ENCODE data around the gene POP4. TPM values are rescaled to one million over a fixed set of nuclear protein-coding genes. Genes with fewer than 3 reads are reported as not detected.
"Not testable (repeated sequence)": the region's sequence is repeated elsewhere in the genome, so short reads cannot be mapped to it uniquely, and the experiment has no call there.

POP4 gene
- total RNA-seq, 4 donors from 2014 or later, result 43.7 to 57.2 (median 51.2) TPM

DNA sequence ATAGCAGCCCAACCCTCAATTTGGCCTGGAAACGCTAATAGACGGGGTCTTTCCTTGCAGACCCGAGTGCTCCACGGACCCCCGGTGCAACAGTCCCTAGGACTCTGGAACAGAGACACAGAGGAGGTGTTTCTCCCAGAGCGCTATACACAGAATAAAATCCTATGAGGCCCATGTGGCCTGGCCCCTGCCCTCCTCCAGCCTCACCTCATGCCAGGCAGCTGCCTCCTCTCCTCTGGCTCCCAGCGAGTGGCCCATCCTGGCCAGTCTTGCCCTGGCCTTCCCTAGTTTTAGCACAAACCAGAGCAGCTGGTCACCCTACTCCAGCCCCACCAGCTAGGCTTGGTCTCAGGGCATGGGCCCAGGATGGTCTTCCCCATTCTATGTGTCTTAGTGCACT, 20.3 kb downstream of the POP4 start:
- Histone ChIP-seq H3K4me3 (no peak overlapping the region), H3K27me3 (no peaks in the 10 kb centered on the region), H3K27ac (no peak overlapping the region), H3K4me1 (no peaks in the 10 kb centered on the region), H3K36me3 (no peaks in the 10 kb centered on the region), H3K9me3 (no peaks in the 10 kb centered on the region)
- no peak for TF ChIP-seq EP300 (IDR thresholded peaks at IDR 0.05)
- TF ChIP-seq POLR2A (IDR thresholded peaks at IDR 0.05), result no peak
- TF ChIP-seq, protein P1, sequence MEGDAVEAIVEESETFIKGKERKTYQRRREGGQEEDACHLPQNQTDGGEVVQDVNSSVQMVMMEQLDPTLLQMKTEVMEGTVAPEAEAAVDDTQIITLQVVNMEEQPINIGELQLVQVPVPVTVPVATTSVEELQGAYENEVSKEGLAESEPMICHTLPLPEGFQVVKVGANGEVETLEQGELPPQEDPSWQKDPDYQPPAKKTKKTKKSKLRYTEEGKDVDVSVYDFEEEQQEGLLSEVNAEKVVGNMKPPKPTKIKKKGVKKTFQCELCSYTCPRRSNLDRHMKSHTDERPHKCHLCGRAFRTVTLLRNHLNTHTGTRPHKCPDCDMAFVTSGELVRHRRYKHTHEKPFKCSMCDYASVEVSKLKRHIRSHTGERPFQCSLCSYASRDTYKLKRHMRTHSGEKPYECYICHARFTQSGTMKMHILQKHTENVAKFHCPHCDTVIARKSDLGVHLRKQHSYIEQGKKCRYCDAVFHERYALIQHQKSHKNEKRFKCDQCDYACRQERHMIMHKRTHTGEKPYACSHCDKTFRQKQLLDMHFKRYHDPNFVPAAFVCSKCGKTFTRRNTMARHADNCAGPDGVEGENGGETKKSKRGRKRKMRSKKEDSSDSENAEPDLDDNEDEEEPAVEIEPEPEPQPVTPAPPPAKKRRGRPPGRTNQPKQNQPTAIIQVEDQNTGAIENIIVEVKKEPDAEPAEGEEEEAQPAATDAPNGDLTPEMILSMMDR (IDR thresholded peaks at IDR 0.05), result no peak
- no peak for DNase-seq (ENCODE audit: low spot score in 2 of 2)
- WGBS, 2 donors, result 81 to 89% methylated on average over 7 of the region's 7 CpGs

DNA sequence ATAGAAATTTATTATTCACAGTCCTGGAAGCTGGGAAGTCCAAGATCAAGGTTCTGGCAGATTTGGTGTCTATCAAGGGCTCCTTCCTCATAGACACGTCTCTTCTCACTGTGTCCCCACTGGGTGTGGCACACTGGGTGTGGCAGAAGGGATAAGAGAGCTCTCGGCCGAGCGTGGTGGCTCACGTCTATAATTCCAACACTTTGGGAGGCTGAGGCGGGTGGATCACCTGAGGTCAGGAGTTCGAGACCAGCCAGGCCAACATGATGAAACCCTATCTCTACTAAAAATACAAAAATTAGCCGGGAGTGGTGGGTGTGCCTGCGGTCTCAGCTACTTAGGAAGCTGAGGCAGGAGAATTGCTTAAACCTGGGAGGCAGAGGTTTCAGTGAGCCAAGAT, 20.7 kb downstream of the POP4 start:
- not testable (repeated sequence) for H3K36me3 ChIP-seq; H3K9me3 ChIP-seq; H3K27ac ChIP-seq; H3K27me3 ChIP-seq; H3K4me3 ChIP-seq; DNase-seq (ENCODE audit: low spot score in 2 of 2); H3K4me1 ChIP-seq
- 88 to 89% methylated on average over 9 of the region's 9 CpGs for WGBS, 2 donors

DNA sequence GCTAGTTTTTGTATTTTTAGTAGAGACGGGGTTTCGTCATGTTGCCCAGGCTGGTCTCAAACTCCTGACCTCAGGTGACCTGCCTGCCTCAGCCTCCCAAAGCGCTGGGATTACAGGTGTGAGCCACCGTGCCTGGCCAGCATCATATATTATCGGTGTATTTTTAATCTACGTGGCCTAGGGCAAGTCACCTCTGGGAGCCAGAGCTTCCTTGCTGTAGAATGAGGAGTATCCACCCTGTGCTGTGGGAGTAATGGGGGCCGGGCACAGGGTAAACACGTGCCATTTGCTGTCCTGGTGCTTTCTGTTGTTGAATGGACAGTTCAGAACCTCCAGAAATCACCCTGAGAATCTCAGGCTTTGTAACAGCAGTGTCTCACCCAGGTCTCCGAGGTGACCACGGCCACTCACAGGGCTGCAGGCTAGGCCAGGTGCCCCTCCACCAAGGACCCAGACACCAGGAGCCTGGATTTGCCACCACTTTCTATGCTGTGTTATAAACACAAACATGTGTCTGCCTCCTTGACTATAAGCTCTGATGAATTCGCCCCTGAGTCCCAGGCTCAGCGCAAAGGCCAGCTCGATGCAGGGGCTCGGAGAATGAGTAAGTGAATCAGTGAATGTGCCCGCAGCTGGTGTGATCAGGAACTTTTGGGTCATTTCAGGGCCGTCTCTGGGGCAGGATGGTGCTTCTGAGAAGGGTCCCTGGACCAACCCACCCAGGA, 22.7 kb downstream of the POP4 start:
- 87 to 91% methylated on average over 16 of the region's 16 CpGs for WGBS, 2 donors
- H3K27me3 ChIP-seq, result no peaks in the 10 kb centered on the region
- no peak overlapping the region for H3K27ac ChIP-seq
- no peaks in the 10 kb centered on the region for H3K4me1 ChIP-seq
- no peak for DNase-seq (ENCODE audit: low spot score in 2 of 2)
- no peak overlapping the region for H3K4me3 ChIP-seq
- peaks cover 0 to 2% (median 0%) of the 10 kb centered on the region in 4 donors for H3K9me3 ChIP-seq
- TF ChIP-seq, protein P1 (IDR thresholded peaks at IDR 0.05), result no peak
- no peak for TF ChIP-seq POLR2A (IDR thresholded peaks at IDR 0.05)
- TF ChIP-seq EP300 (IDR thresholded peaks at IDR 0.05), result no peak
- H3K36me3 ChIP-seq, result no peaks in the 10 kb centered on the region

DNA sequence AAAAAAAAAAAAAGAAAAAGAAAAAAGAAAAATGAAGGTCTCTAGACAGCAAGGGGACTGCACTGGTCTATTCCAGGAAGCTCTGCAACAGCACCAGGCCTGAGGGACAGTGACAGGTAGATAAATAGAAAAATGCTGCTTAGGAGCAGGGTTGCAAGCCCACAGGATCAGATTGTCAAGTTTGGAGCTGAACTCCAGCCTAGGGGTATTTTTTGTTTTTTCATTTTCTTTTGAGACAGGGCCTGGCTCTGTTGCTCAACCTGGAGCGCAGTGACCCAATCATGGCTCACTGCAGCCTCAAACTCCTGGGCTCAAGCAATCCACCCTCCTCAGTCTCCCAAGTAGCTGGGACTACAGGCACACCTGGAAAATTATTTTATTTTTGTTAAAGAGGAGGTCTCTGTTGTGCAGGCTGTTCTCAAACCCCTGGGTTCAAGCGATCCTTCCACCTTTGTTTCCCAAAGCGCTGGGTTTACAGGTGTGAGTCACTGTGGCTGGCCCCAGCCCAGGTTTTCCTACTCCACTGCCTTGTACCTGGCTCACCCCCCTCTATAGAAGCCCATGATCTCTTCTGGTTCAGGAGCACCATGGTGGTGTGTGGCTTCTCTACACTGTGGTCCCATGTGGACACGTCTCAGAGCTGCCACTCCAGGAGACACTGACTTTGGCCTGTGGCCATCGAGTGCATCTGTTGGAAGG, 23.9 kb downstream of the POP4 start:
- no peaks in the 10 kb centered on the region for H3K36me3 ChIP-seq
- no peak for DNase-seq (ENCODE audit: low spot score in 2 of 2)
- H3K4me3 ChIP-seq, result no peak overlapping the region
- TF ChIP-seq EP300 (IDR thresholded peaks at IDR 0.05) (no peak), POLR2A (IDR thresholded peaks at IDR 0.05) (no peak)
- TF ChIP-seq, protein P1 (IDR thresholded peaks at IDR 0.05), result no peak
- H3K27ac ChIP-seq, result no peak overlapping the region
- H3K9me3 ChIP-seq, result peaks cover 0 to 5% (median 0%) of the 10 kb centered on the region in 4 donors
- 88 to 93% methylated on average over 5 of the region's 5 CpGs for WGBS, 2 donors
- H3K4me1 ChIP-seq, result no peaks in the 10 kb centered on the region
- H3K27me3 ChIP-seq, result no peaks in the 10 kb centered on the region

DNA sequence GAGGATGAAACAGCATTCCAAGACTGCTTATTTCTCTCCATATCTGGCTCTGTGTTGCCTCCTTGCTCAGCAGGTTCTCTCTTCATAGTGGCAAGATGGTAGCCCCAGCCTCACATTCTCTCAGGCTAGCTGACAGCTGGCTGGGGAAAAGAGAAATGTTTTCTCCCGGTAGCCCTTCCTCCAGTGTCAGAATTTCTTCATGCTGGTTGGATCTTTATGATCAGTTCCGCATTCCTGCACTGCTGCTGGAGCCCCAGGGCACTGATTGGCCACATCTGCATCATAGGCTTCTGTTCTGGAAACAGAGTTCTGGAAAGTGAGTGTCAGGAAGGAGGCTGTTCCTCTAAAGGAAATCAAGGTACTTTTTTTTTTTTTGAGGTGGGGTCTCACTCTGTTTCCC, 24.6 kb downstream of the POP4 start:
- TF ChIP-seq, protein P1 (IDR thresholded peaks at IDR 0.05), result no peak
- TF ChIP-seq EP300 (IDR thresholded peaks at IDR 0.05) (no peak), POLR2A (IDR thresholded peaks at IDR 0.05) (no peak)
- H3K27me3 ChIP-seq, result no peaks in the 10 kb centered on the region
- no peaks in the 10 kb centered on the region for H3K36me3 ChIP-seq
- no peaks in the 10 kb centered on the region for H3K4me1 ChIP-seq
- no peak overlapping the region for H3K27ac ChIP-seq
- no peak overlapping the region for H3K4me3 ChIP-seq
- H3K9me3 ChIP-seq, result peaks cover 0 to 5% (median 0%) of the 10 kb centered on the region in 4 donors
- no peak for DNase-seq (ENCODE audit: low spot score in 2 of 2)
- WGBS, 2 donors, result 33 to 49% methylated on average over 2 of the region's 2 CpGs
